ENCODE data around the gene ATP8A2. TPM values are rescaled to one million over a fixed set of nuclear protein-coding genes. Genes with fewer than 3 reads are reported as not detected.
A peak's percentile ranks its signal among the peaks of the same experiment; 100 is the strongest.

Gene ATP8A2
- total and polyA plus RNA-seq, 2 of the 8 experiments (the other 6 are each of a cell fraction or from before 2014, with no cell fraction given), result 2.4 to 8.3 TPM

DNA sequence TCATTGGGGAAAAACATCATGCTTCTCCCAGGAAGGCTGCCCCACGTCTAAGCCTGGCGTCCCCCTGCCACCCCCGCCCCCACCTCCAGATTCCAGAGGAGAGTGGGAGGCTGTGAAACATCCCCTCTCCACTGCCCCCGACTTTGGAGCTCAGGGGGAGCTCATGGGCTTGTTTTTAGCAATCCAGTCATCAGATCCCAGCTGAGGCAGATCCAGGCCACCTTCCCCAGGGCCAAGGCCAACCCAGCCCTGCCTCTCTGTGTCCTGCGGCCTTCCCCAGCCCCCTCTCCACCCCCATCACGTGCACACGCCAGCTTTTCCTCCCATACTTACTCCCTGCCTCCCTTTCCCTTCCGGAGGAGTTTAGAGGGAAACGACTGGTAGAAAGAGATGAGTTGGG lies 641.2 kb downstream of the ATP8A2 start:
- H3K18ac ChIP-seq (ENCODE audit: extremely low read depth, low read length), result no peak overlapping the region
- peak overlapping the region in 1 of 4 experiments; percentile 39; a peak in 1 of 8 replicates for H3K4me3 ChIP-seq (ENCODE audit: extremely low read depth in 1 of 4, insufficient read depth in 2 of 4, low read depth in 3 of 4, low read length in 4 of 4)
- 0 out of 2 replicates have a peak, but pooled peaks cover 2% of the 10 kb centered on the region for H3K23me2 ChIP-seq (ENCODE audit: low read depth, low read length)
- WGBS, 2 experiments (ENCODE audit: extremely low coverage in 1 of 2, insufficient coverage in 1 of 2, insufficient read length in 1 of 2, insufficient replicate concordance in 2 of 2, low coverage in 1 of 2, low lambda C conversion rate in 2 of 2, missing lambda C conversion rate in 1 of 2), result 84% methylated on average over 9 of the region's 9 CpGs; no CpG with 5 or more reads in 1 of the 2 experiments
- H2BK120ac ChIP-seq (replicated peaks; ENCODE audit: low read depth, low read length), result no peak overlapping the region
- no peaks in the 10 kb centered on the region for H3K79me2 ChIP-seq (ENCODE audit: control insufficient read depth in 1 of 2, insufficient read depth in 2 of 2, low read length in 2 of 2)
- H3K56ac ChIP-seq (replicated peaks; ENCODE audit: insufficient read length, low read depth, low read length), result no peak overlapping the region
- peak in 1 of 2 experiments; percentile 30 for DNase-seq (ENCODE audit: low read depth in 1 of 2, low spot score in 2 of 2)
- peaks cover 0 to 8% (median 4%) of the 10 kb centered on the region in 4 experiments; a peak in 4 of 7 replicates for H3K4me1 ChIP-seq (replicated peaks in 1 of 4; ENCODE audit: control insufficient read depth in 3 of 4, insufficient read depth in 4 of 4, low read length in 3 of 4)
- H3K36me3 ChIP-seq (ENCODE audit: control insufficient read depth in 2 of 4, insufficient read depth in 4 of 4, low read length in 3 of 4), result no peaks in the 10 kb centered on the region
- no peaks in the 10 kb centered on the region for H3K79me1 ChIP-seq (ENCODE audit: low read depth, low read length)
- H2BK5ac ChIP-seq (ENCODE audit: low read depth, low read length), result 0 out of 2 replicates have a peak overlapping the region, but pooled peaks have one; percentile 22
- no peak overlapping the region for H2AFZ ChIP-seq (ENCODE audit: low read length)
- POLR2A ChIA-PET (ENCODE audit: partially characterized antibody), result no interaction called here
- no peak overlapping the region for H3K14ac ChIP-seq (ENCODE audit: insufficient read length)
- no peak overlapping the region for H3K23ac ChIP-seq (ENCODE audit: insufficient read length)
- no peak for FAIRE-seq
- H4K91ac ChIP-seq (replicated peaks; ENCODE audit: insufficient read length, low read length), result no peak overlapping the region
- no peak overlapping the region for H3K27ac ChIP-seq (ENCODE audit: low read depth, low read length)
- CTCF ChIA-PET (ENCODE audit: partially characterized antibody), result interaction anchor here (1.7 kb wide), 1 partner anchor 24 kb away, joined by 8 read pairs; no protein-coding TSS in a partner anchor
- no peaks in the 10 kb centered on the region for H3K9me3 ChIP-seq (ENCODE audit: insufficient read depth in 2 of 2, low read depth in 1 of 2, low read length in 1 of 2)
- H3K4me2 ChIP-seq (ENCODE audit: insufficient read depth in 1 of 2, low read depth in 2 of 2, low read length in 2 of 2), result peak overlapping the region; percentile 8 to 21; a peak in 1 of 4 replicates
- no peak overlapping the region for H2BK20ac ChIP-seq (ENCODE audit: low read length)
- H3K27me3 ChIP-seq (replicated peaks in 1 of 4; ENCODE audit: control insufficient read depth in 3 of 4, extremely low read depth in 1 of 4, insufficient read depth in 3 of 4, low read length in 3 of 4), result peaks cover 0 to 1% (median 0%) of the 10 kb centered on the region in 4 experiments; a peak in 4 of 7 replicates
- no peak overlapping the region for H4K8ac ChIP-seq (ENCODE audit: extremely low read depth, insufficient read depth, low read length)
- H2BK12ac ChIP-seq (ENCODE audit: low read depth, low read length), result no peak overlapping the region
- H3K4ac ChIP-seq (replicated peaks; ENCODE audit: insufficient read length, low read depth, low read length), result no peak overlapping the region
- H2BK15ac ChIP-seq (ENCODE audit: low read length), result no peak overlapping the region
- no peak overlapping the region for H4K5ac ChIP-seq (ENCODE audit: insufficient read length, low read depth, low read length)
- H2AK5ac ChIP-seq (ENCODE audit: low read depth, low read length), result no peak overlapping the region
- no peak overlapping the region for H3K9ac ChIP-seq (replicated peaks in 1 of 4; ENCODE audit: extremely low read depth in 1 of 4, low read depth in 3 of 4, low read length in 3 of 4)
- no peaks in the 10 kb centered on the region for H4K20me1 ChIP-seq (replicated peaks in 1 of 2; ENCODE audit: control insufficient read depth in 1 of 2, insufficient read depth in 2 of 2, low read length in 2 of 2)
- TF ChIP-seq ZNF274 (IDR thresholded peaks at IDR 0.05; ENCODE audit: borderline replicate concordance, extremely low read depth, low read length), result no peak
- TF ChIP-seq RXRA (IDR thresholded peaks at IDR 0.05; ENCODE audit: insufficient read depth, low read depth, low read length), result no peak
- TF ChIP-seq NANOG (IDR thresholded peaks at IDR 0.05; ENCODE audit: insufficient read depth, low read depth, low read length, poor library complexity, severe bottlenecking), result no peak
- TF ChIP-seq JUN (IDR thresholded peaks at IDR 0.05; ENCODE audit: low read depth, low read length), result no peak
- TF ChIP-seq RBBP5 (IDR thresholded peaks at IDR 0.05; ENCODE audit: borderline replicate concordance, low read depth, low read length), result no peak
- no peak for TF ChIP-seq SAP30 (IDR thresholded peaks at IDR 0.05; ENCODE audit: insufficient read depth, insufficient replicate concordance, low read length)
- TF ChIP-seq RNF2 (IDR thresholded peaks at IDR 0.05; ENCODE audit: borderline replicate concordance, low read depth, low read length, missing control alignments, poor library complexity, severe bottlenecking), result no peak
- no peak for TF ChIP-seq CTBP2 (IDR thresholded peaks at IDR 0.05; ENCODE audit: borderline replicate concordance, insufficient read depth, insufficient read length, low read length)
- TF ChIP-seq GABPA (IDR thresholded peaks at IDR 0.05; ENCODE audit: borderline replicate concordance, insufficient read depth, low read length), result no peak
- no peak for TF ChIP-seq BCL11A (IDR thresholded peaks at IDR 0.05; ENCODE audit: low read depth in 2 of 2, low read length in 2 of 2)
- TF ChIP-seq ASH2L (IDR thresholded peaks at IDR 0.05; ENCODE audit: low read length), result no peak
- no peak for TF ChIP-seq SRF (IDR thresholded peaks at IDR 0.05; ENCODE audit: low read depth, low read length)

All from H1 (cell line).